HCT116 (cell line): ENCODE measurements around the gene ZNF26. TPM values are rescaled to one million over a fixed set of nuclear protein-coding genes. Genes with fewer than 3 reads are reported as not detected.

Experiments used
- ATAC-seq: fragments of 200-7000 bp; cut with Tn5 transposase; 2 replicates; pipeline ENCODE4 v1.9.1; 2020; ENCODE audit warnings: mild to moderate bottlenecking, moderate library complexity
- BruUV-seq: library from RNA; stranded (reverse); fragments of 400-500 nt; replicated peaks from 2 replicates; lab custom pipeline; 2021; lab: Mats Ljungman, UMichigan
- CTCF ChIA-PET: fragments of 300-600 bp; sonication (Branson Sonifier 250); formaldehyde crosslinking; loops from one replicate; lab custom pipeline; 2021; ENCODE audit warnings: antibody characterized with exemption; lab: Charles Lee
- POLR2A ChIA-PET: fragments of 300-600, 350-600 bp; sonication (Branson Sonifier 250); formaldehyde crosslinking; loops from one replicate; lab custom pipeline; 2021; ENCODE audit warnings: antibody characterized with exemption; lab: Charles Lee
- RAD21 ChIA-PET, 2 experiments: fragments of 300-600 bp; sonication (Branson Sonifier 250); formaldehyde crosslinking; loops; one replicate each; lab custom pipeline; 2023; ENCODE audit warnings: low total read pairs in 2 of 2; ENCODE audit not compliant: uncharacterized antibody in 2 of 2, unreplicated experiment in 2 of 2, low non-redundant PET in 1 of 2; lab: Charles Lee
- DNase-seq: peaks from one replicate; pipeline ENCODE4 v3.0.0-alpha.2; 2010; ENCODE audit warnings: low read depth, low spot score
- H2AFZ ChIP-seq: fragments of 200-600 bp; shearing (Covaris generic), sonication (generic); 2 replicates; pipeline ENCODE4 v1.6.1; 2017; ENCODE audit warnings: low read depth, mixed run types, mixed read lengths, antibody characterized with exemption, low read length; ENCODE audit not compliant: poor library complexity, severe bottlenecking
- H3K27ac ChIP-seq: 2 replicates; pipeline ENCODE4 v1.5.1; 2012; ENCODE audit warnings: low read depth, low read length
- H3K27me3 ChIP-seq: fragments of 200-600 bp; sonication (generic); 2 replicates; pipeline ENCODE4 v1.6.1; 2016; ENCODE audit warnings: mixed run types, low read length, mixed read lengths; ENCODE audit not compliant: insufficient read depth
- H3K36me3 ChIP-seq, 2 experiments: fragments of 200-500 bp in 1 of 2; fragments of 200-600 bp in 1 of 2; sonication (Bioruptor generic) in 1 of 2; sonication (generic) in 1 of 2; 2 replicates each; pipeline versions ENCODE4 v1.5.1 to v1.6.1; 2014 to 2016; ENCODE audit warnings: low read length in 2 of 2, inconsistent platforms in 1 of 2, mixed read lengths in 1 of 2, mixed run types in 1 of 2; ENCODE audit not compliant: insufficient read depth in 2 of 2, control insufficient read depth in 1 of 2
- H3K4me1 ChIP-seq, 2 experiments: fragments of 200-600 bp in 1 of 2; sonication (generic) in 1 of 2; 2 replicates each; pipeline versions ENCODE4 v1.5.1 to v1.6.1; 2012 to 2017; ENCODE audit warnings: low read length in 2 of 2, inconsistent platforms in 1 of 2, mild to moderate bottlenecking in 1 of 2, mixed read lengths in 1 of 2, mixed run types in 1 of 2, moderate library complexity in 1 of 2; ENCODE audit not compliant: insufficient read depth in 2 of 2, control insufficient read depth in 1 of 2
- H3K4me2 ChIP-seq: fragments of 200-600 bp; sonication (generic); 2 replicates; pipeline ENCODE4 v1.6.1; 2017; ENCODE audit warnings: mixed run types, low read length, mixed read lengths
- H3K4me3 ChIP-seq, 2 experiments: fragments of 200-600 bp in 1 of 2; sonication (generic) in 1 of 2; replicated peaks in 1 of 2; 2 replicates each; pipeline ENCODE4 v1.5.1; 2011 to 2016; ENCODE audit warnings: low read length in 2 of 2, control low read depth in 1 of 2, low read depth in 1 of 2, mild to moderate bottlenecking in 1 of 2, mixed read lengths in 1 of 2, mixed run types in 1 of 2
- H3K79me2 ChIP-seq: fragments of 200-600 bp; sonication (generic); 2 replicates; pipeline ENCODE4 v1.6.1; 2017; ENCODE audit warnings: mild to moderate bottlenecking, mixed run types, low read length, moderate library complexity, mixed read lengths; ENCODE audit not compliant: insufficient read depth
- H3K9ac ChIP-seq: fragments of 200-600 bp; sonication (generic); 2 replicates; pipeline ENCODE4 v1.6.1; 2016; ENCODE audit warnings: low read length, mixed read lengths
- H3K9me2 ChIP-seq: fragments of 200-600 bp; sonication (generic), shearing (Covaris generic); 2 replicates; pipeline ENCODE4 v1.6.1; 2017; ENCODE audit warnings: mixed run types, mild to moderate bottlenecking, moderate library complexity; ENCODE audit not compliant: insufficient read depth
- H3K9me3 ChIP-seq, 2 experiments: fragments of 200-500 bp in 1 of 2; fragments of 200-600 bp in 1 of 2; sonication (Bioruptor generic) in 1 of 2; sonication (generic) in 1 of 2; 2 replicates each; pipeline ENCODE4 v1.6.1; 2014 to 2017; ENCODE audit warnings: low read length in 2 of 2, mixed read lengths in 2 of 2, inconsistent platforms in 1 of 2, low read depth in 1 of 2, mild to moderate bottlenecking in 1 of 2, mixed run types in 1 of 2, moderate library complexity in 1 of 2; ENCODE audit not compliant: control insufficient read depth in 1 of 2, insufficient read depth in 1 of 2
- H4K20me1 ChIP-seq: fragments of 200-600 bp; sonication (generic), shearing (Covaris generic); 2 replicates; pipeline ENCODE4 v1.6.1; 2017; ENCODE audit warnings: mixed run types, mild to moderate bottlenecking, moderate library complexity; ENCODE audit not compliant: insufficient read depth
- ATF3 ChIP-seq: IDR thresholded peaks from 2 replicates; pipeline ENCODE4 v1.6.1; 2012
- CBX3 ChIP-seq: IDR thresholded peaks from 2 replicates; pipeline ENCODE4 v1.6.1; 2012; ENCODE audit warnings: low read depth
- EZH2 ChIP-seq: fragments of 200-600 bp; sonication (generic); IDR thresholded peaks from 2 replicates; pipeline ENCODE4 v1.6.1; 2017; ENCODE audit warnings: antibody characterized with exemption, mixed run types
- POLR2AphosphoS5 ChIP-seq: IDR thresholded peaks from 2 replicates; pipeline ENCODE4 v1.6.1; 2011; ENCODE audit warnings: mild to moderate bottlenecking, low read depth, low read length, moderate library complexity
- SIN3A ChIP-seq: IDR thresholded peaks from 2 replicates; pipeline ENCODE4 v1.6.1; 2012; ENCODE audit warnings: low read depth
- SP1 ChIP-seq: IDR thresholded peaks from 2 replicates; pipeline ENCODE4 v1.6.1; 2012; ENCODE audit warnings: low read depth
- ZFX ChIP-seq: fragments of 450-650 bp; IDR thresholded peaks from 2 replicates; pipeline ENCODE4 v1.6.1; 2017
- intact Hi-C: fragments of 100-400 bp; cut with micrococcal nuclease; formaldehyde crosslinking; loops from 2 replicates; pipeline ENCODE4 v1.10.0; 2022
- total RNA-seq: library from RNA; stranded (reverse); gene quantifications from one replicate; pipeline ENCODE4 v1.2.1, GENCODE V29; 2021; ENCODE audit not compliant: unreplicated experiment
- TF ChIP-seq, protein P1 (sequence below): IDR thresholded peaks from 2 replicates; pipeline ENCODE4 v1.6.1; 2011; ENCODE audit warnings: mild to moderate bottlenecking, low read length, moderate library complexity; ENCODE audit not compliant: insufficient replicate concordance; ENCODE audit errors: extremely low read depth

Gene ZNF26
- total RNA-seq, 1 experiment from 2014 or later, result 4.4 TPM

- ATAC-seq (no peak), DNase-seq (no peak)
- Histone ChIP-seq H3K4me2 (no peak overlapping the region), H3K9ac (no peak overlapping the region), H3K9me3 (peaks cover 15 to 25% of the 10 kb centered on the region in 2 experiments; a peak in 2 of 4 replicates), H3K4me1 (no peaks in the 10 kb centered on the region), H3K79me2 (no peaks in the 10 kb centered on the region), H3K27me3 (no peaks in the 10 kb centered on the region), H3K27ac (no peak overlapping the region), H4K20me1 (no peaks in the 10 kb centered on the region), H3K4me3 (no peak overlapping the region), H3K36me3 (no peaks in the 10 kb centered on the region), H2AFZ (no peak overlapping the region), H3K9me2 (no peaks in the 10 kb centered on the region)
- CTCF ChIA-PET, result no interaction called here
- intact Hi-C loops, result no loop called here
- TF ChIP-seq SP1, result no peak
- no peak for TF ChIP-seq EZH2
- no peak for TF ChIP-seq POLR2AphosphoS5
- no peak for TF ChIP-seq ATF3
- no peak for TF ChIP-seq ZFX
- TF ChIP-seq SIN3A, result no peak
- TF ChIP-seq CBX3, result no peak
- TF ChIP-seq, protein P1, sequence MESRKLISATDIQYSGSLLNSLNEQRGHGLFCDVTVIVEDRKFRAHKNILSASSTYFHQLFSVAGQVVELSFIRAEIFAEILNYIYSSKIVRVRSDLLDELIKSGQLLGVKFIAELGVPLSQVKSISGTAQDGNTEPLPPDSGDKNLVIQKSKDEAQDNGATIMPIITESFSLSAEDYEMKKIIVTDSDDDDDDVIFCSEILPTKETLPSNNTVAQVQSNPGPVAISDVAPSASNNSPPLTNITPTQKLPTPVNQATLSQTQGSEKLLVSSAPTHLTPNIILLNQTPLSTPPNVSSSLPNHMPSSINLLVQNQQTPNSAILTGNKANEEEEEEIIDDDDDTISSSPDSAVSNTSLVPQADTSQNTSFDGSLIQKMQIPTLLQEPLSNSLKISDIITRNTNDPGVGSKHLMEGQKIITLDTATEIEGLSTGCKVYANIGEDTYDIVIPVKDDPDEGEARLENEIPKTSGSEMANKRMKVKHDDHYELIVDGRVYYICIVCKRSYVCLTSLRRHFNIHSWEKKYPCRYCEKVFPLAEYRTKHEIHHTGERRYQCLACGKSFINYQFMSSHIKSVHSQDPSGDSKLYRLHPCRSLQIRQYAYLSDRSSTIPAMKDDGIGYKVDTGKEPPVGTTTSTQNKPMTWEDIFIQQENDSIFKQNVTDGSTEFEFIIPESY, result no peak
- RAD21 ChIA-PET, result no interaction called here
- BruUV-seq, result no TSS peak
- POLR2A ChIA-PET, result no interaction called here
Measured at GRCh38 chr12:132951649-132952048, 34.5 kb upstream of the ZNF26 start.
